GM21390 (cell line): ENCODE data around the gene CYB5RL.
A peak's percentile ranks its signal among the peaks of the same experiment; 100 is the strongest.
"Not testable (repeated sequence)": the region's sequence is repeated elsewhere in the genome, so short reads cannot be mapped to it uniquely, and the experiment has no call there.

Experiments used
- ATAC-seq: cut with Tn5 transposase; IDR thresholded peaks from one replicate; pipeline ENCODE4 v1.9.1; 2021; ENCODE audit not compliant: unreplicated experiment

CYB5RL gene, protein sequence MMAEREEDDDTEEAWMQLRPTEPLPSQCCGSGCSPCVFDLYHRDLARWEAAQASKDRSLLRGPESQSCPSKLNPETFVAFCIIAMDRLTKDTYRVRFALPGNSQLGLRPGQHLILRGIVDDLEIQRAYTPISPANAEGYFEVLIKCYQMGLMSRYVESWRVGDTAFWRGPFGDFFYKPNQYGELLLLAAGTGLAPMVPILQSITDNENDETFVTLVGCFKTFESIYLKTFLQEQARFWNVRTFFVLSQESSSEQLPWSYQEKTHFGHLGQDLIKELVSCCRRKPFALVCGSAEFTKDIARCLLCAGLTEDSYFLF

DNA sequence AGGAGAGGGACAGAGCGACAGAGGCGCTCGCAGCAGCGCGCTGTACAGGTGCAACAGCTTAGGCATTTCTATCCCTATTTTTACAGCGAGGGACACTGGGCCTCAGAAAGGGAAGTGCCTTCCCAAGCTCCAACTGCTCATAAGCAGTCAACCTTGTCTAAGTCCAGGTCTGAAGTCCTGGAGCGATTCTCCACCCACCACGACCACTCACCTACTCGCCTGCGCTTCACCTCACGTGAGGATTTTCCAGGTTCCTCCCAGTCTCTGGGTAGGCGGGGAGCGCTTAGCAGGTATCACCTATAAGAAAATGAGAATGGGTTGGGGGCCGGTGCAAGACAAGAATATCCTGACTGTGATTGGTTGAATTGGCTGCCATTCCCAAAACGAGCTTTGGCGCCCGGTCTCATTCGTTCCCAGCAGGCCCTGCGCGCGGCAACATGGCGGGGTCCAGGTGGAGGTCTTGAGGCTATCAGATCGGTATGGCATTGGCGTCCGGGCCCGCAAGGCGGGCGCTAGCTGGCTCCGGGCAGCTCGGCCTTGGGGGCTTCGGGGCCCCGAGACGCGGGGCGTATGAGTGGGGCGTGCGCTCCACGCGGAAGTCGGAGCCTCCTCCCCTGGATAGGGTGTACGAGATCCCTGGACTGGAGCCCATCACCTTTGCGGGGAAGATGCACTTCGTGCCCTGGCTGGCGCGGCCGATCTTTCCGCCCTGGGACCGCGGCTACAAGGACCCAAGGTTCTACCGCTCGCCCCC lies at the start of gene CYB5RL, which contains the start of gene MRPL37:
Gene CYB5RL, minus strand, starts transcription at position 266 of the 754 bp plus-strand sequence. CDS start 4,414 bp downstream, outside the sequence.
Gene MRPL37, plus strand, starts transcription at position 403 of the 754 bp plus-strand sequence. Its CDS starts 77 bp downstream, at position 480.
- peak; percentile 96 for ATAC-seq

DNA sequence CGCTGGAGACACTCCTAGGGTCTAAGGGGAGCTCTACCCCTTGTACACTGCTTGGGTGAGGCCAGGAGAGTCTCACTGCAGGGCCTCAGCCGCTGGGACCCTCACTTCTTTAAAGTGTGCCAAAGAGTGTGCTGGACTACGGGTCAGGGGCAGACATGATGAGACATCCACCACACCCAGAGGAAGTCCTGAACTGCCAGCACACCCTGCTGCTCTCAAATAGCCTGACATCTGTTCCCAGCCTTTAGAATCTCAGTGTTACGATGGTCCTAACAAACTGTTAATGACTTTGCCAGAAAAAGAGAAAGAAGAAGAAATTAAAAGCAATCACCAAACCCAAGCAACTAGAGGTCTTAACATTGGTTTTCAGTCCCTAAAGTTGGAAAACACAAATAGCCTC lies 49.1 kb upstream of the CYB5RL start:
- no peak for ATAC-seq

DNA sequence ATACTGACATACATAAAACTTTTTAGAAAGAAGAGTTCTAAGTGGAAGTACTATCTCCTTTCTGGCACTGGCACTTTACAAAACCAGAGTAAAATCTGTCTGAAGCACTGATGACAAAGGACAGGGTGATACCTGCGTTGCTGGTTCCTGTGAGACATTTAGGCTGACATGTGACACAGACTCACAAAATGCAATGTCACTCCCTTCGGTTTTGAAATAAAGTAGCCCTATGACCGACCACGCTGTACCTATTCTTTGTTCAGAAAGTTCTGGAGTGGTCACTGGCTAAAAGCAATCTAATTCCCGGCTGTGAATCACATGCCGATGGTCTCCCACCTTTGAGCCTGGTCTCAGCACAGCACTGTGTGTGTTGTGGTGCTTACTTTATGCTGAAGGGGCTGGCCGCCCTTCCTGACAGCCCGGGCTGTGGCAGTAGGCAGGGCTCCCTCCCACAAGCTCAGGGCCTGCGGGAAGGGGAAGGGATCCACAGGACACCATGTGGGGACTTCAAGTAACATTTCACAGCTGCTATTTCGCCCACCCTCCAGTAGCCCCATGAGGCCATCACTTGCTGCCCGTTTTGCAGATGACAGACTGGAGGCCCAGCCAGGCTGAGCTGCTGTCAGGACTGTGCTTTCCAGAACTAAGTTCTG lies 48.2 kb upstream of the CYB5RL start:
- no peak for ATAC-seq

DNA sequence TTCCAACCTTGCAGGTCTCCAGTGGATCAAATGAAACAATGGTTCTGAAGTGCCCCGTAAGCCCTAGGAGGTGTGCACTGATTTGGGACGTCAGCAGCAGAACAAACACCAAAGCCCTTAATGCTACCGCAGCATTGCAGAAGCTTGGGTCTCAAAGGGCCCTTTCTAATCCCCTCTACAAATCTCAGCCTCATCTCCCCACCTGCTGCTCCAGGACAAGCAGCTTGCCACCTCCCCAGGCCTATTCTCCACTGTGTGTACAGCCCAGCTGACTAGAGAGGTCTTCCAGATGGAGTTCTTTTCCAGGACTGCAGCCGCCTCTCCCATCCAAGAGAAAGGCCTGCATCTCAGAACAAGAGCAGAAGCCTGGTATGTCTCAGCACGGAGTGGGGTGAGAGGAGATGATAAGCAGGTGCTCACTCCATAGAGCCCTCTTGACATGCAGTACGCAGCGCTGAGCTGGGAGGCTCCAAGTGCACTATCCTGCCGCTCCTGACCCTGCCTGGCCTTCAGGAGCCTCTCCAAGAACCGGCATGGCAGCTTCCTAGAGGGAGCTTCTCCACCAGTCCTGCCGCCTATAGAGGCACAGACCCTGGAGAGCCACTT lies 46.4 kb upstream of the CYB5RL start:
- ATAC-seq = no peak

DNA sequence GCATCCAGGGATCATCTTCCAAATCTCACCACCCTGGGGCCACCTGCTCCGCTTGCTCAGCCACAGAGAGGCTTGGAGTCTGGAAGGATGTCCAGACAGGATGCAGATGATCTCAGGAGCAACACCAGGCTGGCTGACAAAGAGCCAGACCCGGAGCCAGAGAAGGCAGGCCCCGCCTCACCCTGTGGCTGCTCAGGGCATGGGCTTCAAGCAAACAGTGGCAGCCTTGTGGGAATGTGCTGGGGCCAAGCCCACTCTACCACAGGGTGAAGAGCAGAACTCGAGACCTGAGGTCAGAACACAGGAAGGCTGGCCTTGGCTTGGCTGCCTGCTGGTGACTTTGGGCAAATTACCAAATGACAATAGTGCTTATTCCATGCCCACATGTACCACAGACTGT lies 45.7 kb upstream of the CYB5RL start:
- no peak for ATAC-seq

DNA sequence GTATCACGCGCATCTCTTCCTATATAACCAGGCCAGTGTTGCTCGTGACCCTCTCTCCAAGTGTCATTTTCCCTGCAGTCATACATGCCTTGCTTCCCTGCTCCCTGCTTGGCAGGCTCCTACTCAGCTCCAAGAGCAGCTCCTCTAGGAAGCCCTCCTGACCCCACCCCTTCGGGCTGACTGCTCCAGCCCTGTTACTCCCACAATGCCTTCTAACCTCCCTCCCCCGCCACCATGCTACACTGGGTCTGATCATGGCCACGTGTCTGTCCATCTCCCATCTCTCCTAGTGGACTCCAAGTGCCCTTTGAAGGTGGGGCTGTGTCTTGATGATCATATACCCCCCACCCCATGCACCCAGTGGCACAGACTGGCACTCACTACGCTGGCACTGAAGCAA lies 44.8 kb upstream of the CYB5RL start:
- ATAC-seq = no peak

DNA sequence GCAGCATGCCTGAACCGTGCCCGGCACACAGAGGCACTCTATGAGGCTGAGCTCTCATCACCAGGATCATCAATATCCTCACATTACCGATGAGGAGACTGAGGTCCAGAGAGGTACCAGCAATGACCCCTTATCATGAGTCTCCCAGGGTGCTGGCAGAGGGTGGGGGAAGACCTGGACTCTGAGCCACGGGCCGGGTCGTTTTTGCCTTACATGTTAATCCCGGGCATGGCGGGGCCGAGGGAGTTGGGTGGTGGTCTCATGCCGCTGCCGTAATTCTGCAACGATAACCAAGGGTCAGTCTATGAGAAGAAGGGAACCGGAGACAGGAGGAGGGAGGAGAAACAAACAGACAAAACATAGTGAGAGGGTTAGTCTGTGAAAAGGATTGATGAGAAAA lies 43.2 kb upstream of the CYB5RL start:
- ATAC-seq = no peak

DNA sequence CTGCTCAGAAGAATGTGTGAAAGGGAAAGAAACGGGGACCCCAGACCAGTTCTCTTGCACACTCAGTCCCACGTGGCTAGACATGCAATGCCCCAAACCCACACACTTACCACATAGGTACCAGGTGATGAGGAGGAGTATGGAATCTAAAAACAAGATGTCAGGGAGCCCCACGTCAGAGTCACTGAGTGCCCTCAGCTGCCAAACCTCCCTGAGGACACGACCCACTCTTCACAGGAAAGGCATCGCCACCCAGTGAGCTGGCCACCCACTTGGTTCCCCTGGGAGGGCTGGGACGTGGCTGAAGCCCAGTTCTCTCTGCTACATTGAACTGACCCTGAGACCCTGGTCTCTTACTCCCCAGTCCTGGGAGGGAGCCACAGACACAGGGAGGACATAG lies 41.5 kb upstream of the CYB5RL start:
- ATAC-seq = no peak

DNA sequence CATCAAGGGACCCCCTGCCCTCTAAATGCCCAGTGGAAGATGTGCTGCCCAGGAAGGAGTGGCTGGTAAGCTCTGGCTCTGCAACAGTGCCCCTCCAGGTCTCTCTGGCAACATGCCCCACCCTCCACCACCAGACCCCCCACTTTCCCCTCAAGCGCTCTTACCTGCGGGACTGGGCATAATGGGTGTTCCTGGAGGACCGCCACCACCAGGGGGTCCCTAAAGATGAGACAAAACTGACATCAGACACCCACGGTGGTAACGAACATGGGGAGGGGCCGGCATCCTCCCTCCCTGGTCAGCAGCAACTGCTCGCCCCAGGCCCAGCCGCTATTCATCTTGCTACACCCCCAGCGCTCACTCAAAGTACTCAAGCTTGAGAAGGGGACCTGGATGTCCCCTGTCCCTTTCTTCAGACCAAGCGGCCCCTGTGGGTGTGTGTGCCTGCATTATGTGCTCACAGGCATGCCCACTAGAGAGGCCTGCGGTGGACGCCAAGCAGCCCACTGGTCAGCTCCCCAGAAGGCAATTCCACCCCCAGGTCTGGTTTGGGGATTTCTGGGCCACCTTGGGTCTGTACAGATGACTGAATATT lies 41.0 kb upstream of the CYB5RL start:
- ATAC-seq = no peak

DNA sequence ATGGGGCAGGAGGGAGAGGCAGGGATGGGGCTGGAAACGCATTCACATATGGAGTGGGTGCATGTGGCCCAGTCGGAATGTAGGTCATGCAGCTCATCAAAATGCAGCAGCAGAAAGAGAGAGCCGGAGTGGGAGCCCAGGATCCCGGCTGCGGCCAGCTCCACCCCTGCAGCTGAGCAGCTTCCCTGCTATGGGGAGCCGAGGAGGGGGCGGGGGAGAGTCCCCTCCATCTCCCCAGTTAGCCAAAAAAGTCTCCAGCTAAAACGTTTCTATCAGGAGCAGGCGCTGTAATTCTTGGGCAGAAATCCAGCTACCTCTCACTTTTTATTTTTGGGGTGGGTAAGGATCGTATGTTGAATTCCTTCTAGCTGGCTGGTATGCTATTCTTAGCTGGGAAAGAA lies 39.8 kb upstream of the CYB5RL start:
- no peak for ATAC-seq

DNA sequence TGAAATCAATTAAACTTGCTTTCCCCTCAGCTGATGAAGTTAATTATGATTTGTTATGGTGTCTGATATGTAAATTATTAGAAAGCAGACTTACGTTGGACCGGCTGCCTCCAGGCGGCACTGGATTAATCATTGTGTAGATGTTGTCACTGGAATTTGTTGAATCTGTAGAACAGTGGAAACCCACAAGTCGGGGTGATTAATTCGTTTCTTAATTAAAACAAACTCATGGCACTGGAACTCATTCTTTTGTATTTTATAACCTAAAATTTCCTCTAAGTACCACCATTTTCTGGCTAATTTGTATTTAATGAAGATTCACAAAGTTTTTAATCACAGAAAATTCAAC lies 39.2 kb upstream of the CYB5RL start:
- no peak for ATAC-seq

DNA sequence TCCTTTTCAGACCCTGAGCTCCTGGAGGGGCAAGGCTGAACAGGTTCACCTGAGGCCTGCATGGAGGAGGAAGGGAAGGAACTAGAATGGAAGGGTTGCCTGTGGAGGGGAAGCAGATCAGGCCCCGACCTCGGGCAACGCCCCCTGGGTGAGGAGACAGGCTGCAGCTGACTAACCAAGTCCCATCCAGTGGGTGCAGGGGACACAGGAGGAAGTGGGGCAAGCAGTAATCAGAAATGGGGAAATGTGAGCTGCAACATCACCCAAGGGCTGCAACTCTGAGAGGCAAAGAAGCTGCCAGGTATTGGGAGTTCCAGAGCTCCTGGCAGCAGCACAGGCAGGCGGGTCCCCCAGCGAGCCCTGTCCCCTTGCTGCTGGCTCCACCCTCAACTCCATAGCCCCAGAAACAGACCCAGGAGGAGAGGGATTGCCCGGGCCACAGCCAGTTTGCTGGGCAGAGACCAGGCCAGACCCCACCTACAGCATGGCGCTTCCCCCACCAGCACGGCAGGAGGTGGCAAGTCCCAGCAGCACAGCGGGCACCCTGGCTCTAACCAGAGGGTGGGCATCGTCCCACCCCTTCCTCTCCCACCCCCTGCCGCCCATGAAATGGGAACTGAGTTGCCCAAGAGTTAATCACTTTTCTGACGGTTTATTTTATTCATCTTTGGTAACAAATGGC lies 38.7 kb upstream of the CYB5RL start:
- no peak for ATAC-seq

DNA sequence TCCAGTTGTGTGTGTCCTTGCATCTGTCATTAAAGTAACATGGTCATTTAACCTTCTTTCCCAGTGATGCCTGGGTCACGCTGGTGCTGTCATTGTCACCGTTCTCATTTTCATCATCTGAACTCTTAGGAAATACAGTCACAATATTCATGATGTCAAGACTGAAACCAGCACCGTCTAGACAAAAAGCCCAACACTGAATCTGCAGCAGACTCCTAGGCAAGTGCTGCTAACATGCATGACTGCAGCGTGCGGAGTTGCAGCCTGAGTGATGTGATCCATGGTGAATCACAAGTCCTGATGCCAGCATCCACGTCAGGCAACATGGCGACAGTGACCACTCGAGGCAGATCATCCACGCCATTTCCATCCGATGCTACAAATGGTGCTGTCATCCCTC lies 37.8 kb upstream of the CYB5RL start:
- ATAC-seq = no peak

DNA sequence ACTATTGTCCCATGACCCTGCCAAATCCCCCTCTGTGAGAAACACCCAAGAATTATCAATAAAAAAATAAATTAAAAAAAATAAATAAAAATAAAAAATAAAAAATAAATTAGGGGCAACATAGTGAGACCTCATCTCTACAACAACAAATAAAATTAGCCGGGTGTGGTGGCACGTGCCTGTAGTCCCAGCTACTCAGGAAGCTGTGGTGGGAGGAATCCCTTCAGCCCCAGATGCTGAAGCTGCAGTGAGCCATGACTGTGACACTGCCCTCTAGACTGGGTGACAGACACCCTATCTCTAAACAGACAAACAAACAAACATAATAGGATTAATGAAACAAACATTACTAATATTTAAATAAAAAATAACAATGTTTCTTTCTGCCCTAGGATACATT lies 34.5 kb upstream of the CYB5RL start:
- ATAC-seq = no peak

DNA sequence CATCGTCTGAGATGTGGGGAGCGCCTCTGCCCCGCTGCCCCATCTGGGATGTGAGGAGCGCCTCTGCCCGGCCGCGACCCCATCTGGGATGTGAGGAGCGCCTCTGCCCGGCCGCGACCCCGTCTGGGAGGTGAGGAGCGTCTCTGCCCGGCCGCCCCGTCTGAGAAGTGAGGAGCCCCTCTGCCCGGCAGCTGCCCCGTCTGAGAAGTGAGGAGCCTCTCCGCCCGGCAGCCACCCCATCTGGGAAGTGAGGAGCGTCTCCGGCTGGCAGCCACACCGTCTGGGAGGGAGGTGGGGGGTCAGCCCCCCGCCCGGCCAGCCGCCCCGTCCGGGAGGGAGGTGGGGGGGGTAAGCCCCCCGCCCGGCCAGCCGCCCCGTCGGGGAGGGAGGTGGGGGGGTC lies 33.4 kb upstream of the CYB5RL start:
- not testable (repeated sequence) for ATAC-seq

DNA sequence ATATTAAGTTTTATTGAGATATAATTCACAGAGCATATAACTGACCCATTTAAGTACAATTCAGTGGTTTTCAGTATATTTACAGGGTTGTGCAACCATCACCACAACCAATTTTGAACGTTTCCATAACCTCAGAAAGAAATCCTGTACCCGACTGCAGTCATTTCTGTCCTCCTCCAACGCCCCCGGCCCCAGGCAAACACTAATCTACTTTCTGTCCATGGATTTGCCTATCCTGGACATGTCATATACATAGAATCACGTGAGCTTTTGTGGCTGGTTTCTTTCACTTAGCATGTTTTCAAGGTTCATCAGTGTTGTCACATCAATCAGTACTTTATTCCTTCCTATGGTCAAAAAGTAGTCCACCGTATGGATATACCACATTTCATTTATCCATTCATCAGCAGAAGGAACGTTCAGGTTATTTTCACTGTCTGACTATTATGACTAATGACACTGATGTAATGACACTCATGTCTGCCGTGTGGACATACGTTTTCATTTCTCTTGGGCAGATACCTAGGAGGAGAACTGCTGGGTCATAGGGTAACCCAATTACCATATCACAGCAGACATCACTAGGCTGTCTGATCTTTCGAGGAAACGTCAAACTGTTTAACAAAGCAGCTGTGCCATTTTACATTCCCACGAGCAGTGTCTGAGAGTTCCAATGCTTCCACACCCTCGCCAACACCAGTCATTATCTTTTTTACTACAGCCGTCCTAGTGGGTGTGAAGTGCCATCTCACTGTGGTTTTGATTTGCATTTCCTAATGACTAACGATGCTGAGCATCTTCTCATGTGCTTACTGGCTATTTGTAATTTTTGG lies 30.9 kb upstream of the CYB5RL start:
- ATAC-seq = no peak

DNA sequence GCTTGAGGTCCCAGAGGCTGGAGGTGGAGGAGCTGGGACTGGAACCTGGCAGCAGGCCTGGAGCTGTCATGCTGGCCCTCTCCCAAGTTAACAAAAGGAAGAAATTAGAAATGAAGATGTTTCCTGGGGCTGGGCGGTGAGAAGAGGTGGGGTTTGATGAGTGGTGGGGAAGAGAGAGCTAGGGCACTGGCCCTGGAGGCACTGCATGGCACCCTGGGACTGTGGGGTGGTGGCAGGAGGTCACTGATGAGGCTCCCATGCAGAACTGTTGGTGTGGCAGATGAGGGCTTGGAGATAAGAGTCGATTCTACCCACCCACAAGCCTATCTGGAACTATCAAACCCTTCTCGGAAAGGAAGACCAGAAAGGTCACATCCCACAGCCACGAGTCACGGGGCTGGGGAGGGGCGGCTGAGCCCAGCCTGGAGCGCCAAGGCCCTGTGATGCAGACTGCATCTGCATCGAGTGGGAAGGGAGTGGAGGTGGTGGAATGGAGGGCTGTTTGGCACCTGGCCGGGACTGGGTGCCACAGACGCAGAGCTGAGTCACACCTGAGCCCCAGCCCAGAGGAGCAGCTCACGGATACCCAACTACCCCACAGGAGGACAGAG lies 29.6 kb upstream of the CYB5RL start:
- ATAC-seq = no peak

DNA sequence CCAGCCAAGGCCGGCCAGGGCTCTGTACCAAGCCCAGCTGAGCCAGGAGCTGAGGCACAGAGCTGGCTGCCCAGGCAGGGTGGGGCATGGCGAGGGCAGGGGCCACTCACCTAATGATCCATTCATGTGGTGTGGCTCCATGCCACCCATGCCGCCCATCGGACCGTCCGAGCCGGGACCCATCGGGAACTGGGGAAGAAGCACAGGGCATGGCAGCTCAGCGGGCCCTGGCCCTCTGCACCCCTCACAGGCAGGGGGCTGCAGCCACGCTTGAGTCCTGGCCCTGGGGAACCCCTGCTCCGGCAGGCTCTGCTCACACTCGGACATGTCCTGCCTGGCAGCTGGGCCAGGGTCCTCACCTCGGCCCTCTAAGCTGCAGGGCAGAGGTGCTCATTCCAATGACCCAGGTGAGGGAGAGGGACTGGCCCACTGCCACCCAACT lies 28.8 kb upstream of the CYB5RL start:
- no peak for ATAC-seq

DNA sequence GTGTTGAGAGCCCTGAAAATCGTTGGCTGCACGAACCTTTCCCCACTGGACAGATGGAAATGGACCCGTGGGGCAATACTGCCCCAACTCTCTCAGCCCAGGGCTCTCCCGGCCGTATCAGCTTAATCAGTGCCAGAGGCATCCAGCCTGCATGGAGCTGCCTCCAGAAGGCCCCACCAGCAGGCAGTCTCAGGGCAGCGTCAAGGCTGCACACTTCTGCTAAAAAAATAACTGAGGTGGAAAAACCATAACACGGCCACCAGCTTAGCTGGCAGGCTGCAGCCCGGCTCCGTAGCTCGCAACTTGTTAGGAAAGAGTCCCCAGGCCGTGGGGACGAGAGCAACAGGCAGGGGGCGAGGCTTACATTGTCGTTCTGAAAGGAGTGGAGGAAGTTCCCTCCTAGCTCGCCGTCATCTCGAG lies 28.1 kb upstream of the CYB5RL start:
- ATAC-seq = no peak
